HEK293 (cell line): Measurements from ENCODE around the gene KRT8.

Source experiments
- GLI2 ChIP-seq: fragments of 450-650 bp; formaldehyde crosslinking; IDR thresholded peaks from 2 replicates; pipeline ENCODE4; 2017; ENCODE audit warnings: missing biosample characterization, missing genetic modification characterization, low read depth, borderline replicate concordance
- PRDM2 ChIP-seq: fragments of 450-650 bp; formaldehyde crosslinking; IDR thresholded peaks from 2 replicates; pipeline ENCODE4 v1.5.1; 2016; ENCODE audit warnings: missing biosample characterization, missing genetic modification characterization, borderline replicate concordance
- REPIN1 ChIP-seq: fragments of 450-650 bp; formaldehyde crosslinking; IDR thresholded peaks from 2 replicates; pipeline ENCODE4 v1.5.1; 2017; ENCODE audit warnings: missing biosample characterization, missing genetic modification characterization, low read depth
- ZBTB1 ChIP-seq: fragments of 450-650 bp; formaldehyde crosslinking; IDR thresholded peaks from 2 replicates; pipeline ENCODE4 v1.5.1; 2016; ENCODE audit warnings: missing biosample characterization, missing genetic modification characterization
- ZNF10 ChIP-seq: fragments of 450-650 bp; formaldehyde crosslinking; IDR thresholded peaks from 2 replicates; pipeline ENCODE4 v1.5.1; 2017; ENCODE audit warnings: missing biosample characterization, missing genetic modification characterization
- ZNF221 ChIP-seq: fragments of 450-650 bp; formaldehyde crosslinking; IDR thresholded peaks from 2 replicates; pipeline ENCODE4 v1.5.1; 2017; ENCODE audit warnings: missing biosample characterization, missing genetic modification characterization, borderline replicate concordance
- ZNF239 ChIP-seq: fragments of 450-650 bp; formaldehyde crosslinking; IDR thresholded peaks from 2 replicates; pipeline ENCODE4 v1.5.1; 2016; ENCODE audit warnings: missing biosample characterization, missing genetic modification characterization
- ZNF24 ChIP-seq: fragments of 450-650 bp; formaldehyde crosslinking; IDR thresholded peaks from 2 replicates; pipeline ENCODE4 v1.5.1; 2016; ENCODE audit warnings: missing biosample characterization, missing genetic modification characterization
- ZNF324 ChIP-seq: fragments of 450-650 bp; formaldehyde crosslinking; IDR thresholded peaks from 2 replicates; pipeline ENCODE4 v1.5.1; 2016; ENCODE audit warnings: missing biosample characterization, missing genetic modification characterization
- ZNF529 ChIP-seq: fragments of 450-650 bp; formaldehyde crosslinking; IDR thresholded peaks from 2 replicates; pipeline ENCODE4 v1.5.1; 2017; ENCODE audit warnings: missing genetic modification characterization, missing biosample characterization; ENCODE audit not compliant: insufficient replicate concordance
- ZNF548 ChIP-seq: fragments of 450-650 bp; formaldehyde crosslinking; IDR thresholded peaks from 2 replicates; pipeline ENCODE4 v1.5.1; 2016; ENCODE audit warnings: missing biosample characterization, missing genetic modification characterization
- ZNF560 ChIP-seq: fragments of 450-650 bp; formaldehyde crosslinking; IDR thresholded peaks from 2 replicates; pipeline ENCODE4 v1.5.1; 2017; ENCODE audit warnings: missing biosample characterization, missing genetic modification characterization, borderline replicate concordance
- ZNF585B ChIP-seq: fragments of 450-650 bp; formaldehyde crosslinking; IDR thresholded peaks from 2 replicates; pipeline ENCODE4 v1.5.1; 2016; ENCODE audit warnings: missing biosample characterization, missing genetic modification characterization
- ZNF624 ChIP-seq: fragments of 450-650 bp; formaldehyde crosslinking; IDR thresholded peaks from 2 replicates; pipeline ENCODE4 v1.5.1; 2017; ENCODE audit warnings: missing biosample characterization, missing genetic modification characterization
- ZNF670 ChIP-seq: fragments of 450-650 bp; formaldehyde crosslinking; IDR thresholded peaks from 2 replicates; pipeline ENCODE4 v1.5.1; 2016; ENCODE audit warnings: missing biosample characterization, missing genetic modification characterization, low read depth
- ZNF704 ChIP-seq: fragments of 450-650 bp; formaldehyde crosslinking; IDR thresholded peaks from 2 replicates; pipeline ENCODE4 v1.5.1; 2016; ENCODE audit warnings: missing biosample characterization, missing genetic modification characterization
- ZSCAN18 ChIP-seq: fragments of 450-650 bp; formaldehyde crosslinking; IDR thresholded peaks from 2 replicates; pipeline ENCODE4 v1.5.1; 2016; ENCODE audit warnings: missing biosample characterization, missing genetic modification characterization
- TF ChIP-seq, protein P1 (sequence below): fragments of 450-650 bp; formaldehyde crosslinking; IDR thresholded peaks from 2 replicates; pipeline ENCODE4 v1.5.1; 2017; ENCODE audit warnings: missing biosample characterization, missing genetic modification characterization
- TF ChIP-seq, protein P2 (sequence below): fragments of 450-650 bp; formaldehyde crosslinking; IDR thresholded peaks from 2 replicates; pipeline ENCODE4 v1.5.1; 2016; ENCODE audit warnings: missing biosample characterization, missing genetic modification characterization, borderline replicate concordance
- TF ChIP-seq, protein P3 (sequence below): fragments of 450-650 bp; formaldehyde crosslinking; IDR thresholded peaks from 2 replicates; pipeline ENCODE4 v1.5.1; 2017; ENCODE audit warnings: missing biosample characterization, missing genetic modification characterization
- TF ChIP-seq, protein P4 (sequence below): fragments of 450-650 bp; formaldehyde crosslinking; IDR thresholded peaks from 2 replicates; pipeline ENCODE4 v1.5.1; 2016; ENCODE audit warnings: missing biosample characterization, missing genetic modification characterization
- TF ChIP-seq, protein P5 (sequence below): fragments of 450-650 bp; formaldehyde crosslinking; IDR thresholded peaks from 2 replicates; pipeline ENCODE4 v1.5.1; 2016; ENCODE audit warnings: missing biosample characterization, missing genetic modification characterization

Gene KRT8

GRCh38 chr12:52895726-52896189 lies 9.1 kb downstream of the KRT8 start (continued):
- TF ChIP-seq ZNF24 (tag by site-specific recombination) (0 out of 2 replicates have a peak, but pooled peaks have one; percentile 7), REPIN1 (tag by site-specific recombination) (no peak), ZSCAN18 (tag by site-specific recombination) (no peak), ZNF239 (tag by site-specific recombination) (no peak), PRDM2 (no peak), ZNF624 (tag by site-specific recombination) (no peak), ZBTB1 (no peak), ZNF548 (tag by site-specific recombination) (no peak), ZNF324 (no peak), ZNF585B (no peak), GLI2 (no peak), ZNF529 (no peak), ZNF221 (no peak), ZNF10 (tag by site-specific recombination) (no peak), ZNF704 (tag by site-specific recombination) (no peak), ZNF670 (no peak), ZNF560 (tag by site-specific recombination) (no peak)
- TF ChIP-seq, protein P1, sequence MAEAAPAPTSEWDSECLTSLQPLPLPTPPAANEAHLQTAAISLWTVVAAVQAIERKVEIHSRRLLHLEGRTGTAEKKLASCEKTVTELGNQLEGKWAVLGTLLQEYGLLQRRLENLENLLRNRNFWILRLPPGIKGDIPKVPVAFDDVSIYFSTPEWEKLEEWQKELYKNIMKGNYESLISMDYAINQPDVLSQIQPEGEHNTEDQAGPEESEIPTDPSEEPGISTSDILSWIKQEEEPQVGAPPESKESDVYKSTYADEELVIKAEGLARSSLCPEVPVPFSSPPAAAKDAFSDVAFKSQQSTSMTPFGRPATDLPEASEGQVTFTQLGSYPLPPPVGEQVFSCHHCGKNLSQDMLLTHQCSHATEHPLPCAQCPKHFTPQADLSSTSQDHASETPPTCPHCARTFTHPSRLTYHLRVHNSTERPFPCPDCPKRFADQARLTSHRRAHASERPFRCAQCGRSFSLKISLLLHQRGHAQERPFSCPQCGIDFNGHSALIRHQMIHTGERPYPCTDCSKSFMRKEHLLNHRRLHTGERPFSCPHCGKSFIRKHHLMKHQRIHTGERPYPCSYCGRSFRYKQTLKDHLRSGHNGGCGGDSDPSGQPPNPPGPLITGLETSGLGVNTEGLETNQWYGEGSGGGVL (tag by site-specific recombination), result peak; percentile 47; the same call in 1 of the 2 replicates
- TF ChIP-seq, protein P2, sequence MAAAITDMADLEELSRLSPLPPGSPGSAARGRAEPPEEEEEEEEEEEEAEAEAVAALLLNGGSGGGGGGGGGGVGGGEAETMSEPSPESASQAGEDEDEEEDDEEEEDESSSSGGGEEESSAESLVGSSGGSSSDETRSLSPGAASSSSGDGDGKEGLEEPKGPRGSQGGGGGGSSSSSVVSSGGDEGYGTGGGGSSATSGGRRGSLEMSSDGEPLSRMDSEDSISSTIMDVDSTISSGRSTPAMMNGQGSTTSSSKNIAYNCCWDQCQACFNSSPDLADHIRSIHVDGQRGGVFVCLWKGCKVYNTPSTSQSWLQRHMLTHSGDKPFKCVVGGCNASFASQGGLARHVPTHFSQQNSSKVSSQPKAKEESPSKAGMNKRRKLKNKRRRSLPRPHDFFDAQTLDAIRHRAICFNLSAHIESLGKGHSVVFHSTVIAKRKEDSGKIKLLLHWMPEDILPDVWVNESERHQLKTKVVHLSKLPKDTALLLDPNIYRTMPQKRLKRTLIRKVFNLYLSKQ (tag by site-specific recombination), result no peak
- TF ChIP-seq, protein P3, sequence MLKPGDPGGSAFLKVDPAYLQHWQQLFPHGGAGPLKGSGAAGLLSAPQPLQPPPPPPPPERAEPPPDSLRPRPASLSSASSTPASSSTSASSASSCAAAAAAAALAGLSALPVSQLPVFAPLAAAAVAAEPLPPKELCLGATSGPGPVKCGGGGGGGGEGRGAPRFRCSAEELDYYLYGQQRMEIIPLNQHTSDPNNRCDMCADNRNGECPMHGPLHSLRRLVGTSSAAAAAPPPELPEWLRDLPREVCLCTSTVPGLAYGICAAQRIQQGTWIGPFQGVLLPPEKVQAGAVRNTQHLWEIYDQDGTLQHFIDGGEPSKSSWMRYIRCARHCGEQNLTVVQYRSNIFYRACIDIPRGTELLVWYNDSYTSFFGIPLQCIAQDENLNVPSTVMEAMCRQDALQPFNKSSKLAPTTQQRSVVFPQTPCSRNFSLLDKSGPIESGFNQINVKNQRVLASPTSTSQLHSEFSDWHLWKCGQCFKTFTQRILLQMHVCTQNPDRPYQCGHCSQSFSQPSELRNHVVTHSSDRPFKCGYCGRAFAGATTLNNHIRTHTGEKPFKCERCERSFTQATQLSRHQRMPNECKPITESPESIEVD, result no peak
- TF ChIP-seq, protein P4, sequence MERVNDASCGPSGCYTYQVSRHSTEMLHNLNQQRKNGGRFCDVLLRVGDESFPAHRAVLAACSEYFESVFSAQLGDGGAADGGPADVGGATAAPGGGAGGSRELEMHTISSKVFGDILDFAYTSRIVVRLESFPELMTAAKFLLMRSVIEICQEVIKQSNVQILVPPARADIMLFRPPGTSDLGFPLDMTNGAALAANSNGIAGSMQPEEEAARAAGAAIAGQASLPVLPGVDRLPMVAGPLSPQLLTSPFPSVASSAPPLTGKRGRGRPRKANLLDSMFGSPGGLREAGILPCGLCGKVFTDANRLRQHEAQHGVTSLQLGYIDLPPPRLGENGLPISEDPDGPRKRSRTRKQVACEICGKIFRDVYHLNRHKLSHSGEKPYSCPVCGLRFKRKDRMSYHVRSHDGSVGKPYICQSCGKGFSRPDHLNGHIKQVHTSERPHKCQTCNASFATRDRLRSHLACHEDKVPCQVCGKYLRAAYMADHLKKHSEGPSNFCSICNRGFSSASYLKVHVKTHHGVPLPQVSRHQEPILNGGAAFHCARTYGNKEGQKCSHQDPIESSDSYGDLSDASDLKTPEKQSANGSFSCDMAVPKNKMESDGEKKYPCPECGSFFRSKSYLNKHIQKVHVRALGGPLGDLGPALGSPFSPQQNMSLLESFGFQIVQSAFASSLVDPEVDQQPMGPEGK (tag by site-specific recombination), result no peak
- TF ChIP-seq, protein P5, sequence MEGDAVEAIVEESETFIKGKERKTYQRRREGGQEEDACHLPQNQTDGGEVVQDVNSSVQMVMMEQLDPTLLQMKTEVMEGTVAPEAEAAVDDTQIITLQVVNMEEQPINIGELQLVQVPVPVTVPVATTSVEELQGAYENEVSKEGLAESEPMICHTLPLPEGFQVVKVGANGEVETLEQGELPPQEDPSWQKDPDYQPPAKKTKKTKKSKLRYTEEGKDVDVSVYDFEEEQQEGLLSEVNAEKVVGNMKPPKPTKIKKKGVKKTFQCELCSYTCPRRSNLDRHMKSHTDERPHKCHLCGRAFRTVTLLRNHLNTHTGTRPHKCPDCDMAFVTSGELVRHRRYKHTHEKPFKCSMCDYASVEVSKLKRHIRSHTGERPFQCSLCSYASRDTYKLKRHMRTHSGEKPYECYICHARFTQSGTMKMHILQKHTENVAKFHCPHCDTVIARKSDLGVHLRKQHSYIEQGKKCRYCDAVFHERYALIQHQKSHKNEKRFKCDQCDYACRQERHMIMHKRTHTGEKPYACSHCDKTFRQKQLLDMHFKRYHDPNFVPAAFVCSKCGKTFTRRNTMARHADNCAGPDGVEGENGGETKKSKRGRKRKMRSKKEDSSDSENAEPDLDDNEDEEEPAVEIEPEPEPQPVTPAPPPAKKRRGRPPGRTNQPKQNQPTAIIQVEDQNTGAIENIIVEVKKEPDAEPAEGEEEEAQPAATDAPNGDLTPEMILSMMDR (tag by site-specific recombination), result no peak
